H9 (cell line): ENCODE measurements around the gene PTPN13. TPM values are rescaled to one million over a fixed set of nuclear protein-coding genes. Genes with fewer than 3 reads are reported as not detected.

Experiments
- DNase-seq: peaks from one replicate; pipeline ENCODE4 v3.0.0-alpha.2; 2017
- H2AFZ ChIP-seq: one replicate; pipeline ENCODE4 v1.6.1; 2013; ENCODE audit warnings: mild to moderate bottlenecking, low read length, control low read depth, moderate library complexity
- H2AK5ac ChIP-seq: 2 replicates; pipeline ENCODE4 v1.6.1; 2013; ENCODE audit warnings: low read length, control low read depth, mixed read lengths; ENCODE audit not compliant: insufficient read length
- H2BK120ac ChIP-seq: one replicate; pipeline ENCODE4 v1.6.1; 2013; ENCODE audit warnings: low read depth, mild to moderate bottlenecking, low read length, control low read depth, inconsistent platforms; ENCODE audit not compliant: poor library complexity, severe bottlenecking
- H2BK12ac ChIP-seq: 2 replicates; pipeline ENCODE4 v1.6.1; 2013; ENCODE audit warnings: low read length, control low read depth, mixed read lengths, low read depth; ENCODE audit not compliant: insufficient read length
- H2BK15ac ChIP-seq: 2 replicates; pipeline ENCODE4 v1.6.1; 2013; ENCODE audit warnings: low read depth, low read length, control low read depth
- H2BK20ac ChIP-seq: one replicate; pipeline ENCODE4 v1.6.1; 2013; ENCODE audit warnings: low read depth, mild to moderate bottlenecking, low read length, control low read depth, inconsistent platforms; ENCODE audit not compliant: poor library complexity, severe bottlenecking
- H2BK5ac ChIP-seq: 2 replicates; pipeline ENCODE4 v1.6.1; 2013; ENCODE audit warnings: low read length, control low read depth, mixed read lengths; ENCODE audit not compliant: insufficient read length
- H3K14ac ChIP-seq: 2 replicates; pipeline ENCODE4 v1.6.1; 2013; ENCODE audit warnings: low read length, control low read depth; ENCODE audit not compliant: insufficient read depth
- H3K18ac ChIP-seq: 2 replicates; pipeline ENCODE4 v1.6.1; 2013; ENCODE audit warnings: low read depth, mild to moderate bottlenecking, mixed read lengths, low read length, control low read depth; ENCODE audit not compliant: insufficient read length
- H3K23ac ChIP-seq: 2 replicates; pipeline ENCODE4 v1.6.1; 2013; ENCODE audit warnings: low read length, control low read depth, mixed read lengths, low read depth; ENCODE audit not compliant: insufficient read length
- H3K23me2 ChIP-seq: 2 replicates; pipeline ENCODE4 v1.6.1; 2013; ENCODE audit warnings: low read depth, mild to moderate bottlenecking, mixed read lengths, low read length, control low read depth; ENCODE audit not compliant: insufficient read length, poor library complexity, severe bottlenecking
- H3K27ac ChIP-seq: 2 replicates; pipeline ENCODE4 v1.5.1; 2013; ENCODE audit warnings: low read length, control low read depth, mixed read lengths, low read depth; ENCODE audit not compliant: insufficient read length
- H3K27me3 ChIP-seq: 2 replicates; pipeline ENCODE4 v1.6.1; 2013; ENCODE audit warnings: low read length, control low read depth, inconsistent platforms; ENCODE audit not compliant: insufficient read depth
- H3K4ac ChIP-seq: 2 replicates; pipeline ENCODE4 v1.6.1; 2013; ENCODE audit warnings: low read depth, mild to moderate bottlenecking, control low read depth, inconsistent platforms, low read length, moderate library complexity
- H3K4me1 ChIP-seq: 2 replicates; pipeline ENCODE4 v1.6.1; 2013; ENCODE audit warnings: low read length, control low read depth, inconsistent platforms; ENCODE audit not compliant: insufficient read depth
- H3K4me2 ChIP-seq: 2 replicates; pipeline ENCODE4 v1.6.1; 2013; ENCODE audit warnings: low read length, control low read depth, mixed read lengths; ENCODE audit not compliant: insufficient read length, insufficient read depth
- H3K56ac ChIP-seq: 2 replicates; pipeline ENCODE4 v1.6.1; 2013; ENCODE audit warnings: low read depth, mild to moderate bottlenecking, mixed read lengths, low read length, control low read depth; ENCODE audit not compliant: insufficient read length
- H3K79me1 ChIP-seq: 2 replicates; pipeline ENCODE4 v1.6.1; 2013; ENCODE audit warnings: low read depth, mild to moderate bottlenecking, moderate library complexity, low read length, control low read depth, inconsistent platforms; ENCODE audit not compliant: insufficient read depth, poor library complexity, severe bottlenecking
- H3K79me2 ChIP-seq: 2 replicates; pipeline ENCODE4 v1.6.1; 2013; ENCODE audit warnings: low read length, control low read depth, inconsistent platforms; ENCODE audit not compliant: insufficient read depth
- H3K9ac ChIP-seq: 2 replicates; pipeline ENCODE4 v1.6.1; 2013; ENCODE audit warnings: low read length, control low read depth, mixed read lengths; ENCODE audit not compliant: insufficient read length; ENCODE audit errors: extremely low read depth
- H3K9me3 ChIP-seq: one replicate; pipeline ENCODE4 v1.6.1; 2013; ENCODE audit warnings: low read depth, low read length, inconsistent platforms; ENCODE audit not compliant: control insufficient read depth
- H3T11ph ChIP-seq: one replicate; pipeline ENCODE4 v1.6.1; 2013; ENCODE audit warnings: mild to moderate bottlenecking, low read length, control low read depth, inconsistent platforms
- H4K20me1 ChIP-seq: one replicate; pipeline ENCODE4 v1.6.1; 2013; ENCODE audit not compliant: control insufficient read depth, insufficient read length, insufficient read depth
- H4K5ac ChIP-seq: 2 replicates; pipeline ENCODE4 v1.6.1; 2013; ENCODE audit warnings: low read depth, mild to moderate bottlenecking, mixed read lengths, low read length, control low read depth; ENCODE audit not compliant: insufficient read length
- H4K8ac ChIP-seq: replicated peaks from 2 replicates; pipeline ENCODE4 v1.6.1; 2013; ENCODE audit warnings: low read length, control low read depth, mixed read lengths, low read depth; ENCODE audit not compliant: insufficient read length
- H4K91ac ChIP-seq: 2 replicates; pipeline ENCODE4 v1.6.1; 2013; ENCODE audit warnings: low read depth, mild to moderate bottlenecking, moderate library complexity, mixed read lengths, low read length, control low read depth; ENCODE audit not compliant: insufficient read length
- H3K27ac Mint-ChIP-seq, 3 experiments: 2 replicates in 2 of 3; 3 replicates in 1 of 3; pipeline ENCODE4 v1.8.0; 2020 to 2021; ENCODE audit warnings: mixed read lengths in 3 of 3, mild to moderate bottlenecking in 1 of 3, moderate library complexity in 1 of 3
- H3K27me3 Mint-ChIP-seq: 2 replicates; pipeline ENCODE4 v1.8.0; 2021; ENCODE audit warnings: low read depth, mild to moderate bottlenecking, moderate library complexity, mixed read lengths
- H3K36me3 Mint-ChIP-seq, 3 experiments: 2 replicates in 2 of 3; 3 replicates in 1 of 3; pipeline ENCODE4 v1.8.0; 2020 to 2021; ENCODE audit warnings: low read depth in 3 of 3, mixed read lengths in 3 of 3; ENCODE audit not compliant: insufficient read depth in 1 of 3
- H3K4me1 Mint-ChIP-seq, 2 experiments: 2 replicates each; pipeline ENCODE4 v1.8.0; 2020; ENCODE audit warnings: mixed read lengths in 2 of 2
- H3K4me3 Mint-ChIP-seq, 2 experiments: 2 replicates in 1 of 2; 3 replicates in 1 of 2; pipeline ENCODE4 v1.8.0; 2020 to 2021; ENCODE audit warnings: mild to moderate bottlenecking in 2 of 2, mixed read lengths in 2 of 2, moderate library complexity in 1 of 2
- H3K9me3 Mint-ChIP-seq, 2 experiments: 2 replicates in 1 of 2; 3 replicates in 1 of 2; pipeline ENCODE4 v1.8.0; 2020; ENCODE audit warnings: mild to moderate bottlenecking in 2 of 2, mixed read lengths in 2 of 2, moderate library complexity in 1 of 2
- CTCF ChIP-seq: fragments of 200-600 bp; sonication (generic); conservative IDR thresholded peaks from 3 replicates; pipeline ENCODE4 v1.8.0; 2021; ENCODE audit warnings: antibody characterized with exemption, mild to moderate bottlenecking
- WGBS: extraction: QIAGEN DNeasy Blood & Tissue Kit; methylation state at CpG from one replicate; pipeline ENCODE4 v1.1.7; 2013; ENCODE audit warnings: missing lambda C conversion rate, low lambda C conversion rate, mixed read lengths; ENCODE audit not compliant: insufficient read length; ENCODE audit errors: extremely low coverage; 5-methylcytosine and 5-hydroxymethylcytosine counted together
- total RNA-seq: library from RNA; stranded (reverse); gene quantifications from 2 replicates; pipeline ENCODE4 v1.2.1, GENCODE V29; 2021

Gene PTPN13
- total RNA-seq, 1 experiment from 2014 or later = 34.9 TPM

- no peaks in the 10 kb centered on the region for H3K4me1 Mint-ChIP-seq
- Histone ChIP-seq H3K14ac (no peak overlapping the region), H2BK12ac (no peak overlapping the region), H2AK5ac (no peak overlapping the region), H3K27ac (no peak overlapping the region), H3K4me2 (no peak overlapping the region), H3T11ph (no peak overlapping the region), H3K23me2 (no peaks in the 10 kb centered on the region), H4K8ac (no peak overlapping the region), H3K56ac (no peak overlapping the region), H2AFZ (no peak overlapping the region), H3K4me1 (no peaks in the 10 kb centered on the region), H3K9me3 (no peaks in the 10 kb centered on the region), H2BK20ac (no peak overlapping the region), H2BK15ac (no peak overlapping the region), H2BK5ac (no peak overlapping the region), H3K4ac (no peak overlapping the region), H3K79me1 (no peaks in the 10 kb centered on the region), H3K27me3 (no peaks in the 10 kb centered on the region), H4K20me1 (no peaks in the 10 kb centered on the region), H4K5ac (no peak overlapping the region), H3K79me2 (no peaks in the 10 kb centered on the region), H3K23ac (no peak overlapping the region), H2BK120ac (no peak overlapping the region), H3K18ac (no peak overlapping the region), H3K9ac (no peak overlapping the region), H4K91ac (no peak overlapping the region)
- no peak overlapping the region for H3K4me3 Mint-ChIP-seq
- no peak for TF ChIP-seq CTCF
- DNase-seq = no peak
- H3K27me3 Mint-ChIP-seq = no peaks in the 10 kb centered on the region
- H3K27ac Mint-ChIP-seq = peak overlapping the region in 1 of 3 experiments; percentile 91; a peak in 1 of 7 replicates
- peaks cover 18 to 49% (median 35%) of the 10 kb centered on the region in 3 experiments; a peak in 6 of 7 replicates for H3K36me3 Mint-ChIP-seq
- no CpG with 5 or more reads among the region's 5 CpGs for WGBS
- H3K9me3 Mint-ChIP-seq = no peaks in the 10 kb centered on the region
Measured at GRCh38 chr4:86762649-86763048, 168.5 kb downstream of the PTPN13 start.
